Measurements from ENCODE around the gene KRTAP10-7. TPM values are rescaled to one million over a fixed set of nuclear protein-coding genes. Genes with fewer than 3 reads are reported as not detected.
"Not testable (repeated sequence)": the region's sequence is repeated elsewhere in the genome, so short reads cannot be mapped to it uniquely, and the experiment has no call there.

KRTAP10-7 gene
- total RNA-seq, 2 donors from 2014 or later, result not detected

GRCh38 chr21:44555200-44555875 lies 45.1 kb upstream of the KRTAP10-7 start:
- no peaks in the 10 kb centered on the region for H3K4me1 ChIP-seq
- no peak for TF ChIP-seq CTCF (IDR thresholded peaks at IDR 0.05)
- TF ChIP-seq POLR2A (IDR thresholded peaks at IDR 0.05), result no peak
- 65 to 75% methylated on average over 9 to 13 of the region's 13 CpGs for WGBS, 2 donors
- no peak overlapping the region for H3K27ac ChIP-seq
- H3K27me3 ChIP-seq, result no peaks in the 10 kb centered on the region
- no peak overlapping the region for H3K4me3 ChIP-seq
- DNase-seq (no peak), ATAC-seq (no peak)
- intact Hi-C loops (cut with DNase I), result no loop called here
- no peaks in the 10 kb centered on the region for H3K9me3 ChIP-seq
- no peaks in the 10 kb centered on the region for H3K36me3 ChIP-seq (replicated peaks in 1 of 2; ENCODE audit: insufficient read depth in 1 of 2, low read depth in 2 of 2)

GRCh38 chr21:44556879-44557278 lies 43.5 kb upstream of the KRTAP10-7 start:
- intact Hi-C loops (cut with DNase I), result no loop called here
- Histone ChIP-seq H3K27me3 (no peaks in the 10 kb centered on the region), H3K27ac (no peak overlapping the region), H3K9me3 (no peaks in the 10 kb centered on the region), H3K36me3 (replicated peaks in 1 of 2; ENCODE audit: insufficient read depth in 1 of 2, low read depth in 2 of 2) (no peaks in the 10 kb centered on the region), H3K4me3 (no peak overlapping the region), H3K4me1 (no peaks in the 10 kb centered on the region)
- no peak for TF ChIP-seq CTCF (IDR thresholded peaks at IDR 0.05)
- TF ChIP-seq POLR2A (IDR thresholded peaks at IDR 0.05), result no peak
- ATAC-seq (no peak), DNase-seq (no peak)
- 52 to 56% methylated on average over 9 of the region's 9 CpGs for WGBS, 2 donors

GRCh38 chr21:44557491-44558328 lies 42.7 kb upstream of the KRTAP10-7 start:
- 31 to 40% methylated on average over 26 to 30 of the region's 30 CpGs for WGBS, 2 donors
- H3K9me3 ChIP-seq, result no peaks in the 10 kb centered on the region
- H3K27ac ChIP-seq, result no peak overlapping the region
- H3K4me1 ChIP-seq, result no peaks in the 10 kb centered on the region
- H3K4me3 ChIP-seq, result no peak overlapping the region
- intact Hi-C loops (cut with DNase I), result no loop called here
- TF ChIP-seq POLR2A (IDR thresholded peaks at IDR 0.05) (no peak), CTCF (IDR thresholded peaks at IDR 0.05) (no peak)
- no peaks in the 10 kb centered on the region for H3K27me3 ChIP-seq
- ATAC-seq (no peak), DNase-seq (no peak)
- no peaks in the 10 kb centered on the region for H3K36me3 ChIP-seq (replicated peaks in 1 of 2; ENCODE audit: insufficient read depth in 1 of 2, low read depth in 2 of 2)

- H3K27me3 ChIP-seq; H3K9me3 ChIP-seq; H3K4me1 ChIP-seq; H3K36me3 ChIP-seq (replicated peaks in 1 of 2; ENCODE audit: insufficient read depth in 1 of 2, low read depth in 2 of 2); H3K27ac ChIP-seq; H3K4me3 ChIP-seq; intact Hi-C loops (cut with DNase I); ATAC-seq; DNase-seq: not testable (repeated sequence)
- WGBS, 2 donors, result 0 to 50% methylated on average over 2 to 7 of the region's 10 CpGs
Measured at GRCh38 chr21:44558329-44558675, 42.1 kb upstream of the KRTAP10-7 start.

GRCh38 chr21:44558695-44559094 lies 41.7 kb upstream of the KRTAP10-7 start, which contains the start of gene KRTAP10-3:
TSS of gene KRTAP10-3 (minus strand) at chr21:44558795. CDS start at chr21:44558715, 80 bp downstream.
- no peaks in the 10 kb centered on the region for H3K9me3 ChIP-seq
- no peaks in the 10 kb centered on the region for H3K36me3 ChIP-seq (replicated peaks in 1 of 2; ENCODE audit: insufficient read depth in 1 of 2, low read depth in 2 of 2)
- no peaks in the 10 kb centered on the region for H3K27me3 ChIP-seq
- DNase-seq, result no peak
- intact Hi-C loops (cut with DNase I), result no loop called here
- no peak for ATAC-seq
- H3K27ac ChIP-seq, result no peak within 1 kb of the TSS
- no peaks in the 10 kb centered on the region for H3K4me1 ChIP-seq
- TF ChIP-seq POLR2A (IDR thresholded peaks at IDR 0.05), result no peak
- no peak for TF ChIP-seq CTCF (IDR thresholded peaks at IDR 0.05)
- 50 to 53% methylated on average over 4 to 5 of the region's 5 CpGs for WGBS, 2 donors
- no peak within 1 kb of the TSS for H3K4me3 ChIP-seq
